ENCODE results near the gene RPTOR. TPM values are rescaled to one million over a fixed set of nuclear protein-coding genes. Genes with fewer than 3 reads are reported as not detected.

The RPTOR gene
- total RNA-seq, 3 donors from 2014 or later (not counting 1 experiment from before 2014, with no cell fraction given), result 49.2 to 63.6 (median 55.4) TPM

DNA sequence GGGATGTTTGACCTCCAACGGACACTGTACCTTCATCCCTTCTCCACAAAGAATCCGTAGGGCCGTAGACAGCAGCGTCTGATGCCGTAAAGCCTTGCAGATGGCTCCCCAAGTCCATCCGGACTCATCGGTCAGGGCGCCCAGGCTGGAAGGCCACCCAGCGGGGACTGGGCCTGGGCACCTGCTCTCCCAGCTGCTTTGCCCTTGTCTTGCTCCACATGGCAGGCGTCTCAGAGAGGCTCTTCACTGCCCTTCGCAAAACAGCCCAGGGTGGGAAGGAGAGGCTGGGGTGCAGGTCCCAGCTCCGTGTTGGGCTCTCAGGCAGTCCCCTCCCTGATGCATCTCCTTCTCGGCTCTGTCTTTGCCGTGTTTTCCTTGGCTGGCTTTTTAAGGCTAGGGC, 6.2 kb upstream of the RPTOR start:
- TF ChIP-seq, protein P1, sequence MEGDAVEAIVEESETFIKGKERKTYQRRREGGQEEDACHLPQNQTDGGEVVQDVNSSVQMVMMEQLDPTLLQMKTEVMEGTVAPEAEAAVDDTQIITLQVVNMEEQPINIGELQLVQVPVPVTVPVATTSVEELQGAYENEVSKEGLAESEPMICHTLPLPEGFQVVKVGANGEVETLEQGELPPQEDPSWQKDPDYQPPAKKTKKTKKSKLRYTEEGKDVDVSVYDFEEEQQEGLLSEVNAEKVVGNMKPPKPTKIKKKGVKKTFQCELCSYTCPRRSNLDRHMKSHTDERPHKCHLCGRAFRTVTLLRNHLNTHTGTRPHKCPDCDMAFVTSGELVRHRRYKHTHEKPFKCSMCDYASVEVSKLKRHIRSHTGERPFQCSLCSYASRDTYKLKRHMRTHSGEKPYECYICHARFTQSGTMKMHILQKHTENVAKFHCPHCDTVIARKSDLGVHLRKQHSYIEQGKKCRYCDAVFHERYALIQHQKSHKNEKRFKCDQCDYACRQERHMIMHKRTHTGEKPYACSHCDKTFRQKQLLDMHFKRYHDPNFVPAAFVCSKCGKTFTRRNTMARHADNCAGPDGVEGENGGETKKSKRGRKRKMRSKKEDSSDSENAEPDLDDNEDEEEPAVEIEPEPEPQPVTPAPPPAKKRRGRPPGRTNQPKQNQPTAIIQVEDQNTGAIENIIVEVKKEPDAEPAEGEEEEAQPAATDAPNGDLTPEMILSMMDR (IDR thresholded peaks at IDR 0.05), result no peak
- ATAC-seq (no peak), DNase-seq (no peak)
- H3K27ac Mint-ChIP-seq, result no peak overlapping the region
- H3K36me3 Mint-ChIP-seq, result no peaks in the 10 kb centered on the region
- H3K9me3 Mint-ChIP-seq, result no peaks in the 10 kb centered on the region
- Histone ChIP-seq H3K4me3 (ENCODE audit: low read length) (no peak overlapping the region), H3K9me3 (ENCODE audit: control insufficient read depth, insufficient read depth, low read length) (no peaks in the 10 kb centered on the region), H3K36me3 (ENCODE audit: control insufficient read depth, insufficient read depth, low read length) (no peaks in the 10 kb centered on the region), H3K27ac (ENCODE audit: low read length) (no peak overlapping the region), H3K27me3 (ENCODE audit: control insufficient read depth, insufficient read depth, low read length) (no peaks in the 10 kb centered on the region), H3K4me1 (ENCODE audit: control insufficient read depth, insufficient read depth, low read length) (no peaks in the 10 kb centered on the region)
- intact Hi-C loops (cut with micrococcal nuclease), result no loop called here
- peaks cover 10 to 15% of the 10 kb centered on the region in 2 donors for H3K27me3 Mint-ChIP-seq (ENCODE audit: low read depth in 2 of 2)
- peaks cover 0 to 5% of the 10 kb centered on the region in 2 donors for H3K4me1 Mint-ChIP-seq
- no peak overlapping the region for H3K4me3 Mint-ChIP-seq
- 84% methylated on average over 14 of the region's 14 CpGs for WGBS (ENCODE audit: insufficient coverage)

DNA sequence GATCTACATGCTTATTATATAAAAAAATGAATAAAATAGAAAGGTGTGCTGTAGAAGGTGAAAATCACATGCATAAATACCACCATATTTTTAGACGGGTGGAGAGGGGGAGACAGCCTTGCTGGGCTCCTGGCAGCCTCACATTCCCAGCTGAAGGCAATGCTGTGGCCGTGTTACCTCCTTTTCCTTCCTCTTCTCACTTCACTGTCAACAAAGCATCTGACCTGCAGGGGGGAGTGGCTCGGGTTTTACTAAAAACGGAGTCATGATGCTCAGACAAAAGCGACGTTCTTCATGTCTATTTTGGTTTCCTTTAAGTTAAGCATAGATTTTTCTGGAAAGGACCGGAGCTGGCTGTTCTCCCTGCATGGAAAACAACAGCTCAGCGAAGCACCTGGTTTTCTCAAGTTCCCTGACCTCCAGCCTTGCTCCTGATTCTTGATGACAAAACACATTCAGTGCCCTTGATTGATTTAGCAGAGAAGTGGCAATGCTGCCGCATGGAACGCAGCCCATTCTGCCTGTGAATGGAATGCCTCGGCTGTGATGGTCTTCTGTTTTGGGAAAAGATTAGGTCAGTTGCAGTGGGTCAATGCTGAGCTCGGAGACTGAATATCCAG, 5.5 kb upstream of the RPTOR start:
- no peaks in the 10 kb centered on the region for H3K9me3 Mint-ChIP-seq
- no peaks in the 10 kb centered on the region for H3K36me3 ChIP-seq (ENCODE audit: control insufficient read depth, insufficient read depth, low read length)
- no peaks in the 10 kb centered on the region for H3K9me3 ChIP-seq (ENCODE audit: control insufficient read depth, insufficient read depth, low read length)
- peaks cover 10 to 15% of the 10 kb centered on the region in 2 donors for H3K27me3 Mint-ChIP-seq (ENCODE audit: low read depth in 2 of 2)
- no peaks in the 10 kb centered on the region for H3K4me1 ChIP-seq (ENCODE audit: control insufficient read depth, insufficient read depth, low read length)
- ATAC-seq (no peak), DNase-seq (peak in 1 of 2 donors; percentile 34)
- TF ChIP-seq, protein P1 (IDR thresholded peaks at IDR 0.05), result no peak
- 17% methylated on average over 11 of the region's 12 CpGs for whole genome bisulfite sequencing (ENCODE audit: insufficient coverage)
- no peak overlapping the region for H3K27ac ChIP-seq (ENCODE audit: low read length)
- H3K4me3 Mint-ChIP-seq, result no peak overlapping the region
- intact Hi-C loops (cut with micrococcal nuclease), result no loop called here
- no peaks in the 10 kb centered on the region for H3K36me3 Mint-ChIP-seq
- no peak overlapping the region for H3K4me3 ChIP-seq (ENCODE audit: low read length)
- H3K4me1 Mint-ChIP-seq, result peaks cover 0 to 5% of the 10 kb centered on the region in 2 donors
- no peaks in the 10 kb centered on the region for H3K27me3 ChIP-seq (ENCODE audit: control insufficient read depth, insufficient read depth, low read length)
- no peak overlapping the region for H3K27ac Mint-ChIP-seq

DNA sequence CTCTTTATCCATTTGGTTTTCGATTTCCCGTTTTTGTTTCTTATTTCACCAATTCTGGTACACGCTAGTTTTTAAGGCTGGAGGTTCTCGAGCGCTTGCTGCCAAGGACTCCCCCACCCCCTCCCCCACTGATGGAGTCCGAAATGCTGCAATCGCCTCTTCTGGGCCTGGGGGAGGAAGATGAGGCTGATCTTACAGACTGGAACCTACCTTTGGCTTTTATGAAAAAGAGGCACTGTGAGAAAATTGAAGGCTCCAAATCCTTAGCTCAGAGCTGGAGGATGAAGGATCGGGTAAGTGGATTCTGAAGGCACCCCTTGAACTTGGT, 825 bp downstream of the RPTOR start:
- Histone ChIP-seq H3K27ac (ENCODE audit: low read length) (no peak overlapping the region), H3K4me1 (ENCODE audit: control insufficient read depth, insufficient read depth, low read length) (peaks cover 12% of the 10 kb centered on the region), H3K4me3 (ENCODE audit: low read length) (peak overlapping the region; percentile 77), H3K27me3 (ENCODE audit: control insufficient read depth, insufficient read depth, low read length) (no peaks in the 10 kb centered on the region), H3K36me3 (ENCODE audit: control insufficient read depth, insufficient read depth, low read length) (no peaks in the 10 kb centered on the region), H3K9me3 (ENCODE audit: control insufficient read depth, insufficient read depth, low read length) (no peaks in the 10 kb centered on the region)
- DNase-seq, result no peak
- H3K36me3 Mint-ChIP-seq, result no peaks in the 10 kb centered on the region
- H3K4me3 Mint-ChIP-seq, result peak overlapping the region; percentile 96
- H3K4me1 Mint-ChIP-seq, result peaks cover 8 to 26% of the 10 kb centered on the region in 2 donors
- ATAC-seq, result no peak
- intact Hi-C loops (cut with micrococcal nuclease), result no loop called here
- 9% methylated on average over 5 of the region's 8 CpGs for WGBS (ENCODE audit: insufficient coverage)
- H3K9me3 Mint-ChIP-seq, result no peaks in the 10 kb centered on the region
- peaks cover 0 to 5% of the 10 kb centered on the region in 2 donors for H3K27me3 Mint-ChIP-seq (ENCODE audit: low read depth in 2 of 2)
- TF ChIP-seq, protein P1 (IDR thresholded peaks at IDR 0.05), result no peak
- peak overlapping the region in 1 of 2 donors; percentile 88 for H3K27ac Mint-ChIP-seq

DNA sequence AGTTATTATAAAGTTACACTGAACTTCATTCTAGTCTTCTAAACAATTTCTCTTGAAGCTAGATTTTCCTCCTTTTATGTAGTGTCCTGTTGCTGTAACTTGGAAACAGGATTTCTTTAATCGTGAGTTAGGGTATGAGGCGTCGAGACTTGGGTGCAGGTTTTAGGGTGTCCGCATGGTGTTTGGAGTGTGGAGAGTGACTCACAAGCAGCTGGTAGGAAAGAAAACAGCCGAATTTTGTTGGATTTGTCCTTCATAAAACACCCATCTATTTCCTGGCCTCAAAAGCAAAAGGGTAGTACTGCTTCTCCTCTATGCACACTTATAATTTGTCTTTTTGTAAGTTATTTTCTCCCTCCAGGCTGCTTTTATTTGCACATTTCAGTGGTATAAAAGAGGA, 1.6 kb downstream of the RPTOR start:
- TF ChIP-seq, protein P1 (IDR thresholded peaks at IDR 0.05), result no peak
- Mint-ChIP-seq H3K4me1 (peaks cover 14 to 34% of the 10 kb centered on the region in 2 donors), H3K27me3 (ENCODE audit: low read depth in 2 of 2) (peaks cover 0 to 5% of the 10 kb centered on the region in 2 donors), H3K36me3 (no peaks in the 10 kb centered on the region), H3K27ac (no peak overlapping the region), H3K4me3 (peak overlapping the region; percentile 96), H3K9me3 (no peaks in the 10 kb centered on the region)
- 85% methylated on average over 4 of the region's 5 CpGs for WGBS (ENCODE audit: insufficient coverage)
- Histone ChIP-seq H3K4me3 (ENCODE audit: low read length) (no peak overlapping the region), H3K9me3 (ENCODE audit: control insufficient read depth, insufficient read depth, low read length) (no peaks in the 10 kb centered on the region), H3K27me3 (ENCODE audit: control insufficient read depth, insufficient read depth, low read length) (no peaks in the 10 kb centered on the region), H3K4me1 (ENCODE audit: control insufficient read depth, insufficient read depth, low read length) (peaks cover 12% of the 10 kb centered on the region), H3K27ac (ENCODE audit: low read length) (no peak overlapping the region), H3K36me3 (ENCODE audit: control insufficient read depth, insufficient read depth, low read length) (no peaks in the 10 kb centered on the region)
- intact Hi-C loops (cut with micrococcal nuclease), result no loop called here
- no peak for DNase-seq
- no peak for ATAC-seq
